ENCODE data around the gene RNF10.

RNF10 gene

GRCh38 chr12:120532701-120533238 lies 1.4 kb upstream of the RNF10 start:
- no peak overlapping the region for H3K4me3 ChIP-seq (ENCODE audit: low read depth, low read length, poor library complexity, severe bottlenecking)
- H3K27me3 ChIP-seq (ENCODE audit: insufficient read depth, low read length) = no peaks in the 10 kb centered on the region
- no peaks in the 10 kb centered on the region for H3K9me3 ChIP-seq (ENCODE audit: low read length)
- no peak for TF ChIP-seq EZH2 (IDR thresholded peaks at IDR 0.05; ENCODE audit: borderline replicate concordance, low read length)
- TF ChIP-seq CTCF (IDR thresholded peaks at IDR 0.05; ENCODE audit: low read length) = no peak
- H3K9ac ChIP-seq (ENCODE audit: low read length) = no peak overlapping the region
- H2AFZ ChIP-seq (ENCODE audit: low read length) = no peak overlapping the region
- 0 out of 2 replicates have a peak, but pooled peaks cover 10% of the 10 kb centered on the region for H3F3A ChIP-seq (ENCODE audit: insufficient read depth, low read length)
- no peaks in the 10 kb centered on the region for H3K9me2 ChIP-seq (ENCODE audit: low read depth, low read length)
- H3K27ac ChIP-seq (ENCODE audit: low read depth, low read length, poor library complexity, severe bottlenecking) = peak overlapping the region; percentile 78
- peaks cover 29% of the 10 kb centered on the region for H3K79me2 ChIP-seq (ENCODE audit: insufficient read depth, low read length)
- H3K36me3 ChIP-seq (ENCODE audit: insufficient read depth, low read length) = peaks cover 8% of the 10 kb centered on the region; the same call in 1 of the 2 replicates
- peaks cover 51% of the 10 kb centered on the region for H3K4me1 ChIP-seq (ENCODE audit: insufficient read depth, low read length, severe bottlenecking)
- H3K4me2 ChIP-seq (ENCODE audit: low read length) = no peak overlapping the region
- no peaks in the 10 kb centered on the region for H4K20me1 ChIP-seq (ENCODE audit: insufficient read depth, low read length)

GRCh38 chr12:120534703-120535655 lies 823 bp downstream of the RNF10 start:
- no peaks in the 10 kb centered on the region for H3K9me3 ChIP-seq (ENCODE audit: low read length)
- H3K9me2 ChIP-seq (ENCODE audit: low read depth, low read length) = no peaks in the 10 kb centered on the region
- peak overlapping the region; percentile 75 for H3K27ac ChIP-seq (ENCODE audit: low read depth, low read length, poor library complexity, severe bottlenecking)
- H3K9ac ChIP-seq (ENCODE audit: low read length) = peak overlapping the region; percentile 88
- 0 out of 2 replicates have a peak, but pooled peaks cover 10% of the 10 kb centered on the region for H3F3A ChIP-seq (ENCODE audit: insufficient read depth, low read length)
- H3K27me3 ChIP-seq (ENCODE audit: insufficient read depth, low read length) = no peaks in the 10 kb centered on the region
- peaks cover 27% of the 10 kb centered on the region for H3K36me3 ChIP-seq (ENCODE audit: insufficient read depth, low read length)
- H3K4me3 ChIP-seq (ENCODE audit: low read depth, low read length, poor library complexity, severe bottlenecking) = peak overlapping the region; percentile 90
- H2AFZ ChIP-seq (ENCODE audit: low read length) = no peak overlapping the region
- peak overlapping the region; percentile 96 for H3K4me2 ChIP-seq (ENCODE audit: low read length)
- H3K4me1 ChIP-seq (ENCODE audit: insufficient read depth, low read length, severe bottlenecking) = peaks cover 56% of the 10 kb centered on the region
- TF ChIP-seq CTCF (IDR thresholded peaks at IDR 0.05; ENCODE audit: low read length) = peak; percentile 7; the same call in 1 of the 2 replicates
- no peak for TF ChIP-seq EZH2 (IDR thresholded peaks at IDR 0.05; ENCODE audit: borderline replicate concordance, low read length)
- peaks cover 51% of the 10 kb centered on the region for H3K79me2 ChIP-seq (ENCODE audit: insufficient read depth, low read length)
- H4K20me1 ChIP-seq (ENCODE audit: insufficient read depth, low read length) = no peaks in the 10 kb centered on the region

GRCh38 chr12:120536064-120536791 lies 2.1 kb downstream of the RNF10 start:
- H3K4me1 ChIP-seq (ENCODE audit: insufficient read depth, low read length, severe bottlenecking) = peaks cover 53% of the 10 kb centered on the region
- H4K20me1 ChIP-seq (ENCODE audit: insufficient read depth, low read length) = no peaks in the 10 kb centered on the region
- peak overlapping the region; percentile 96 for H3K4me2 ChIP-seq (ENCODE audit: low read length)
- H3K36me3 ChIP-seq (ENCODE audit: insufficient read depth, low read length) = peaks cover 40% of the 10 kb centered on the region
- no peaks in the 10 kb centered on the region for H3K9me2 ChIP-seq (ENCODE audit: low read depth, low read length)
- no peak overlapping the region for H2AFZ ChIP-seq (ENCODE audit: low read length)
- peaks cover 63% of the 10 kb centered on the region for H3K79me2 ChIP-seq (ENCODE audit: insufficient read depth, low read length)
- no peaks in the 10 kb centered on the region for H3K27me3 ChIP-seq (ENCODE audit: insufficient read depth, low read length)
- H3K27ac ChIP-seq (ENCODE audit: low read depth, low read length, poor library complexity, severe bottlenecking) = peak overlapping the region; percentile 75
- TF ChIP-seq CTCF (IDR thresholded peaks at IDR 0.05; ENCODE audit: low read length) (no peak), EZH2 (IDR thresholded peaks at IDR 0.05; ENCODE audit: borderline replicate concordance, low read length) (no peak)
- 0 out of 2 replicates have a peak, but pooled peaks cover 10% of the 10 kb centered on the region for H3F3A ChIP-seq (ENCODE audit: insufficient read depth, low read length)
- no peaks in the 10 kb centered on the region for H3K9me3 ChIP-seq (ENCODE audit: low read length)
- peak overlapping the region; percentile 90 for H3K4me3 ChIP-seq (ENCODE audit: low read depth, low read length, poor library complexity, severe bottlenecking)
- peak overlapping the region; percentile 88 for H3K9ac ChIP-seq (ENCODE audit: low read length)

Measured in OCI-LY1 (cell line).